Panc1 (cell line): Measurements from ENCODE around the gene ALDH3A1. TPM values are rescaled to one million over a fixed set of nuclear protein-coding genes. Genes with fewer than 3 reads are reported as not detected.

Experiments used
- ATAC-seq: fragments of 200-7000 bp; cut with Tn5 transposase; 2 replicates; pipeline ENCODE4 v1.9.1; 2020; ENCODE audit warnings: mild to moderate bottlenecking, moderate library complexity
- BruUV-seq: library from RNA; stranded (reverse); fragments of 400-500 nt; replicated peaks from 2 replicates; lab custom pipeline; 2021; lab: Mats Ljungman, UMichigan
- CTCF ChIA-PET: fragments of 300-600 bp; sonication (Branson Sonifier 250); formaldehyde crosslinking; loops from one replicate; lab custom pipeline; 2022; ENCODE audit warnings: antibody characterized with exemption; lab: Charles Lee
- POLR2A ChIA-PET: fragments of 300-600 bp; sonication (Branson Sonifier 250); formaldehyde crosslinking; loops from one replicate; lab custom pipeline; 2022; ENCODE audit warnings: antibody characterized with exemption; lab: Charles Lee
- DNase-seq: peaks from one replicate; pipeline ENCODE4 v3.0.0-alpha.2; 2010; ENCODE audit warnings: low read depth, low spot score
- H3K27ac ChIP-seq: 2 replicates; pipeline ENCODE4 v1.5.1; 2011; ENCODE audit warnings: mild to moderate bottlenecking, low read length, inconsistent platforms
- H3K27me3 ChIP-seq: fragments of 200-500 bp; sonication (Bioruptor generic); 2 replicates; pipeline ENCODE4 v1.6.0; 2014; ENCODE audit warnings: low read length, inconsistent platforms; ENCODE audit not compliant: control insufficient read depth, insufficient read depth
- H3K36me3 ChIP-seq: fragments of 200-500 bp; sonication (Bioruptor generic); 2 replicates; pipeline ENCODE4 v1.5.1; 2014; ENCODE audit warnings: inconsistent platforms, mild to moderate bottlenecking, low read length, moderate library complexity; ENCODE audit not compliant: control insufficient read depth, insufficient read depth
- H3K4me1 ChIP-seq: 2 replicates; pipeline ENCODE4 v1.5.1; 2011; ENCODE audit warnings: inconsistent platforms, mild to moderate bottlenecking, low read length, moderate library complexity; ENCODE audit not compliant: control insufficient read depth, insufficient read depth
- H3K4me3 ChIP-seq, 2 experiments: 2 replicates each; pipeline ENCODE4 v1.5.1; 2011 to 2012; ENCODE audit warnings: low read depth in 2 of 2, low read length in 2 of 2, mild to moderate bottlenecking in 2 of 2, inconsistent platforms in 1 of 2, moderate library complexity in 1 of 2
- H3K9me3 ChIP-seq: fragments of 200-500 bp; sonication (Bioruptor generic); 2 replicates; pipeline ENCODE4 v1.5.1; 2014; ENCODE audit warnings: low read depth, mild to moderate bottlenecking, inconsistent platforms, low read length, moderate library complexity; ENCODE audit not compliant: control insufficient read depth, insufficient read depth
- POLR2AphosphoS5 ChIP-seq: IDR thresholded peaks from 2 replicates; pipeline ENCODE4 v1.6.1; 2012; ENCODE audit warnings: mild to moderate bottlenecking, low read depth, low read length, moderate library complexity
- SIN3A ChIP-seq: IDR thresholded peaks from 2 replicates; pipeline ENCODE4 v1.6.1; 2012; ENCODE audit warnings: low read depth, mild to moderate bottlenecking, low read length, moderate library complexity, borderline replicate concordance; ENCODE audit not compliant: insufficient read depth
- TCF7L2 ChIP-seq: IDR thresholded peaks from 2 replicates; pipeline ENCODE4 v1.6.1; 2011; ENCODE audit warnings: mild to moderate bottlenecking, low read depth, low read length, inconsistent platforms
- in situ Hi-C: cut with HindIII; loops from 2 replicates; pipeline ENCODE4 v1.10.0; 2016; ENCODE audit warnings: low sequenced_read_pairs, low pct_unique_long_range_greater_than_20kb
- intact Hi-C: fragments of 100-400 bp; cut with micrococcal nuclease; formaldehyde crosslinking; loops from one replicate; pipeline ENCODE4 v1.10.0; 2022; ENCODE audit not compliant: unreplicated experiment
- total RNA-seq: library from RNA; stranded (reverse); gene quantifications from one replicate; pipeline ENCODE4 v1.2.1, GENCODE V29; 2021; ENCODE audit not compliant: unreplicated experiment
- TF ChIP-seq, protein P1 (sequence below): fragments of 450-650 bp; IDR thresholded peaks from 2 replicates; pipeline ENCODE4 v1.5.1; 2017; ENCODE audit warnings: mild to moderate bottlenecking
- TF ChIP-seq, protein P2 (sequence below), 2 experiments: IDR thresholded peaks; 2 replicates each; pipeline ENCODE4 v1.6.1; 2011 to 2012; ENCODE audit warnings: low read depth in 2 of 2, control low read depth in 1 of 2, low read length in 1 of 2, mild to moderate bottlenecking in 1 of 2, moderate library complexity in 1 of 2; ENCODE audit not compliant: insufficient read depth in 1 of 2

Gene ALDH3A1
- total RNA-seq, 1 experiment from 2014 or later = 0.21 TPM

DNA sequence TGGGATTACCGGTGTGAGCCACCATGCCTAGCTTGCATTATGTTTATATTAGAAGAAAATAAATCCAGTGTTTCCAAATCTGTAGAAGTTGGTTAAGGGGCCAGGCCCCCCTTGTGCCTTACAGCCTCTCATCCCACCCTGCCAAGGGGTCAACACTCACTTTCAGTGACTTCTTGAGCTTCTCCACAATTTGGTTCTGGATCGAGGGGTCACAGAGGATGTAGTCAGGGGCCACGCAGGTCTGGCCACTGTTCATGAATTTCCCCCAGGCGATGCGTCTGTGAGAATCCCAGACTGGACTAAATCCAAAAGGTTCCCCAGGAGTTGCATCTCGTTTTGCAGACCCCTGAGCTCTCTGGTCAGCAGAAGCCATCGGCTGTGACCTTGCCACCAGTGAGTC lies 7.2 kb downstream of the ALDH3A1 start:
- ChIA-PET POLR2A (no interaction called here), CTCF (interaction anchor here (0.6 kb wide), 1 partner anchor 25 kb away, joined by 4 read pairs; no protein-coding TSS in a partner anchor)
- Histone ChIP-seq H3K36me3 (no peaks in the 10 kb centered on the region), H3K27me3 (no peaks in the 10 kb centered on the region), H3K4me1 (no peaks in the 10 kb centered on the region), H3K9me3 (no peaks in the 10 kb centered on the region), H3K27ac (no peak overlapping the region), H3K4me3 (no peak overlapping the region)
- intact Hi-C loops = no loop called here
- no TSS peak for BruUV-seq
- TF ChIP-seq TCF7L2 (no peak), POLR2AphosphoS5 (no peak), SIN3A (no peak)
- TF ChIP-seq, protein P1, sequence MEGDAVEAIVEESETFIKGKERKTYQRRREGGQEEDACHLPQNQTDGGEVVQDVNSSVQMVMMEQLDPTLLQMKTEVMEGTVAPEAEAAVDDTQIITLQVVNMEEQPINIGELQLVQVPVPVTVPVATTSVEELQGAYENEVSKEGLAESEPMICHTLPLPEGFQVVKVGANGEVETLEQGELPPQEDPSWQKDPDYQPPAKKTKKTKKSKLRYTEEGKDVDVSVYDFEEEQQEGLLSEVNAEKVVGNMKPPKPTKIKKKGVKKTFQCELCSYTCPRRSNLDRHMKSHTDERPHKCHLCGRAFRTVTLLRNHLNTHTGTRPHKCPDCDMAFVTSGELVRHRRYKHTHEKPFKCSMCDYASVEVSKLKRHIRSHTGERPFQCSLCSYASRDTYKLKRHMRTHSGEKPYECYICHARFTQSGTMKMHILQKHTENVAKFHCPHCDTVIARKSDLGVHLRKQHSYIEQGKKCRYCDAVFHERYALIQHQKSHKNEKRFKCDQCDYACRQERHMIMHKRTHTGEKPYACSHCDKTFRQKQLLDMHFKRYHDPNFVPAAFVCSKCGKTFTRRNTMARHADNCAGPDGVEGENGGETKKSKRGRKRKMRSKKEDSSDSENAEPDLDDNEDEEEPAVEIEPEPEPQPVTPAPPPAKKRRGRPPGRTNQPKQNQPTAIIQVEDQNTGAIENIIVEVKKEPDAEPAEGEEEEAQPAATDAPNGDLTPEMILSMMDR = no peak
- TF ChIP-seq, protein P2, sequence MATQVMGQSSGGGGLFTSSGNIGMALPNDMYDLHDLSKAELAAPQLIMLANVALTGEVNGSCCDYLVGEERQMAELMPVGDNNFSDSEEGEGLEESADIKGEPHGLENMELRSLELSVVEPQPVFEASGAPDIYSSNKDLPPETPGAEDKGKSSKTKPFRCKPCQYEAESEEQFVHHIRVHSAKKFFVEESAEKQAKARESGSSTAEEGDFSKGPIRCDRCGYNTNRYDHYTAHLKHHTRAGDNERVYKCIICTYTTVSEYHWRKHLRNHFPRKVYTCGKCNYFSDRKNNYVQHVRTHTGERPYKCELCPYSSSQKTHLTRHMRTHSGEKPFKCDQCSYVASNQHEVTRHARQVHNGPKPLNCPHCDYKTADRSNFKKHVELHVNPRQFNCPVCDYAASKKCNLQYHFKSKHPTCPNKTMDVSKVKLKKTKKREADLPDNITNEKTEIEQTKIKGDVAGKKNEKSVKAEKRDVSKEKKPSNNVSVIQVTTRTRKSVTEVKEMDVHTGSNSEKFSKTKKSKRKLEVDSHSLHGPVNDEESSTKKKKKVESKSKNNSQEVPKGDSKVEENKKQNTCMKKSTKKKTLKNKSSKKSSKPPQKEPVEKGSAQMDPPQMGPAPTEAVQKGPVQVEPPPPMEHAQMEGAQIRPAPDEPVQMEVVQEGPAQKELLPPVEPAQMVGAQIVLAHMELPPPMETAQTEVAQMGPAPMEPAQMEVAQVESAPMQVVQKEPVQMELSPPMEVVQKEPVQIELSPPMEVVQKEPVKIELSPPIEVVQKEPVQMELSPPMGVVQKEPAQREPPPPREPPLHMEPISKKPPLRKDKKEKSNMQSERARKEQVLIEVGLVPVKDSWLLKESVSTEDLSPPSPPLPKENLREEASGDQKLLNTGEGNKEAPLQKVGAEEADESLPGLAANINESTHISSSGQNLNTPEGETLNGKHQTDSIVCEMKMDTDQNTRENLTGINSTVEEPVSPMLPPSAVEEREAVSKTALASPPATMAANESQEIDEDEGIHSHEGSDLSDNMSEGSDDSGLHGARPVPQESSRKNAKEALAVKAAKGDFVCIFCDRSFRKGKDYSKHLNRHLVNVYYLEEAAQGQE (IDR thresholded peaks at IDR 0.05; ENCODE audit: insufficient read depth in 1 of 2, low read depth in 2 of 2, low read length in 1 of 2) = no peak
- no peak for ATAC-seq
- in situ Hi-C loops = no loop called here
- no peak for DNase-seq

DNA sequence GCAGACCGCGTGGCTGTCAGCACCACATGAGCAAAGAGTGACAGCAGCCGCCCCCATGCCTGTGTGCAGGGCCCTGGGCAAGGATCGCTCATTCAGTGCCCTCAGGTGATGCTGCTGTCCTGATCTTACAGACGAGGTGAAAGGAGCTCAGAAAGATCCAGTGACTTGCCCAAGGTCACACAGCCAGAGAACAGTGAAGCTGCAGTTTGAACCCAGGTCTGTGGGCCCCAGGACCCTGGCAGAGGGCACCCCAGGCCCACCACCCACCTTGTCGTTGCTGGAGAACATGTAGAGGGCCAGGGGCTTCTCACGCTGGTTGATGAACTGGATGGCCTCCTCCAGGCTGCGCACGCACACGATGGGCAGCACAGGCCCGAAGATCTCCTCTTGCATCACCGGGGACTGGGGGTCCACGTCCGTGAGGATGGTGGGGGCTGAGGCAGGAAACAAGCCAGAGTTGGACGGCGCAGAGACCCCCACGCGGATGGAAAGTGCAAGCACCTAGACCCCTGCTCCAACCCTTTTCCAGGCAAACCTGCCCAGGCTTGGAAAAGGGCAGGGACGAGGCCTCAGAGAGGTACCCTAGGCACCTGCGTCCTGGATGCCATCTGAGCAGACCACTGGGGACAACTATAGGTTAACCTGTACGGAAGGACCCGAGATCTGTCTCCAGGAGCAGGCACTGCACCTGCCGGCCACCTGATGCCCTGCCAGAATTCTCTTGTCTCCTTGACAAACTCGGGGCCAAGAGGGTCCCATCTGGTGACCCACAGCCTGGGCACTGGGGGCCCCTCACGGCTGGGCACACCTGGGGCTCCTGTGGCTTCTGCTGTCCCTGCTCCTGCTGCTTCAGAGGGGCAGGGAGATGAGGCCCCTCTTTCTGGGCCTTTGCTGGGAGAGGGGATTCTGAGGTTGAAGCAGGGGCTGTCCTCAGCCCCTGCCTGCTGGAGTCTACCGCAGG lies 8.6 kb downstream of the ALDH3A1 start:
- in situ Hi-C loops (no loop called here), intact Hi-C loops (no loop called here)
- DNase-seq = no peak
- Histone ChIP-seq H3K9me3 (no peaks in the 10 kb centered on the region), H3K36me3 (no peaks in the 10 kb centered on the region), H3K4me3 (no peak overlapping the region), H3K27me3 (no peaks in the 10 kb centered on the region), H3K4me1 (no peaks in the 10 kb centered on the region), H3K27ac (no peak overlapping the region)
- ChIA-PET CTCF (no interaction called here), POLR2A (no interaction called here)
- no peak for ATAC-seq
- no TSS peak for BruUV-seq
- no peak for TF ChIP-seq TCF7L2
- TF ChIP-seq, protein P2 (IDR thresholded peaks at IDR 0.05; ENCODE audit: insufficient read depth in 1 of 2, low read depth in 2 of 2, low read length in 1 of 2) = no peak
- no peak for TF ChIP-seq POLR2AphosphoS5
- TF ChIP-seq, protein P1 = no peak
- no peak for TF ChIP-seq SIN3A
